Measurements from ENCODE around the gene TIMM13.

DNA sequence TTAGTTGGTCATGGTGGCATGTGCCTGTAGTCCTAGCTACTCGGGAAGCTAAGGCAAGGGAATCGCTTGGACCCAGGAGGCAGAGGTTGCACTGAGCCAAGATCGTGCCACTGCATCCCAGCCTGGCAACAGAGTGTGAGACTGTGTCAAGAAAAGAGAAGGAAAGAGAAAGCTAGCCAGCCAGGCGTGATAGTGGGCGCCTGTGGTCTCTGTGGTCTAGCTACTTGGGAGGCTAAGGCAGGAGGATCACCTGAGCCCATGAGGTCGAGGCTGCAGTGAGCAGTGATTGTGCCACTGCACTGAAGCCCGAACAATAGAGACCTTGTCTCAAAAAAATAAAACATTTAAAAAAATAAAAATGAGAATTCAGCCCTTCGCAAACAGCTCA is 33.3 kb downstream of the TIMM13 start:
- no peak for TF ChIP-seq POLR2A (IDR thresholded peaks at IDR 0.05)
- TF ChIP-seq, protein P1, sequence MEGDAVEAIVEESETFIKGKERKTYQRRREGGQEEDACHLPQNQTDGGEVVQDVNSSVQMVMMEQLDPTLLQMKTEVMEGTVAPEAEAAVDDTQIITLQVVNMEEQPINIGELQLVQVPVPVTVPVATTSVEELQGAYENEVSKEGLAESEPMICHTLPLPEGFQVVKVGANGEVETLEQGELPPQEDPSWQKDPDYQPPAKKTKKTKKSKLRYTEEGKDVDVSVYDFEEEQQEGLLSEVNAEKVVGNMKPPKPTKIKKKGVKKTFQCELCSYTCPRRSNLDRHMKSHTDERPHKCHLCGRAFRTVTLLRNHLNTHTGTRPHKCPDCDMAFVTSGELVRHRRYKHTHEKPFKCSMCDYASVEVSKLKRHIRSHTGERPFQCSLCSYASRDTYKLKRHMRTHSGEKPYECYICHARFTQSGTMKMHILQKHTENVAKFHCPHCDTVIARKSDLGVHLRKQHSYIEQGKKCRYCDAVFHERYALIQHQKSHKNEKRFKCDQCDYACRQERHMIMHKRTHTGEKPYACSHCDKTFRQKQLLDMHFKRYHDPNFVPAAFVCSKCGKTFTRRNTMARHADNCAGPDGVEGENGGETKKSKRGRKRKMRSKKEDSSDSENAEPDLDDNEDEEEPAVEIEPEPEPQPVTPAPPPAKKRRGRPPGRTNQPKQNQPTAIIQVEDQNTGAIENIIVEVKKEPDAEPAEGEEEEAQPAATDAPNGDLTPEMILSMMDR (IDR thresholded peaks at IDR 0.05) = no peak

Measured in lower leg skin (tissue), 3 donors.